GM12875 (cell line): Measurements from ENCODE around the gene WDR74.
A peak's percentile ranks its signal among the peaks of the same experiment; 100 is the strongest.

Experiments used
- H3K4me3 ChIP-seq: one replicate; pipeline ENCODE4 v1.5.1; 2011; ENCODE audit warnings: low read depth, low read length, control low read depth
- CTCF ChIP-seq: IDR thresholded peaks from 2 replicates; pipeline ENCODE4 v1.5.1; 2011; ENCODE audit warnings: low read depth, mild to moderate bottlenecking, control low read depth, inconsistent platforms, low read length, moderate library complexity, borderline replicate concordance; ENCODE audit not compliant: insufficient read depth

WDR74 gene

GRCh38 chr11:62882431-62882749 lies 43.0 kb upstream of the WDR74 start:
- no peak overlapping the region for H3K4me3 ChIP-seq
- TF ChIP-seq CTCF, result no peak

GRCh38 chr11:62881579-62882430 lies 42.4 kb upstream of the WDR74 start:
- no peak for TF ChIP-seq CTCF
- H3K4me3 ChIP-seq, result peak overlapping the region; percentile 99

- peak; percentile 90 for TF ChIP-seq CTCF
- H3K4me3 ChIP-seq, result peak within 1 kb of the TSS; percentile 99
Observed at GRCh38 chr11:62880803-62881578, 41.6 kb upstream of the WDR74 start, which contains the start of gene SLC3A2. Gene SLC3A2 (plus strand): TSS chr11:62880896. CDS start chr11:62881024, 128 bp downstream.

- peak overlapping the region; percentile 99 for H3K4me3 ChIP-seq
- no peak for TF ChIP-seq CTCF
Observed at GRCh38 chr11:62880231-62880802, 40.9 kb upstream of the WDR74 start.

- no peak for TF ChIP-seq CTCF
- H3K4me3 ChIP-seq, result no peak overlapping the region
Observed at GRCh38 chr11:62879235-62879978, 40.0 kb upstream of the WDR74 start.

GRCh38 chr11:62876712-62877111 lies 37.3 kb upstream of the WDR74 start:
- TF ChIP-seq CTCF, result no peak
- H3K4me3 ChIP-seq, result no peak overlapping the region
